Measurements from ENCODE around the gene EPB42.
"Not testable (repeated sequence)": the region's sequence is repeated elsewhere in the genome, so short reads cannot be mapped to it uniquely, and the experiment has no call there.

EPB42 gene

DNA sequence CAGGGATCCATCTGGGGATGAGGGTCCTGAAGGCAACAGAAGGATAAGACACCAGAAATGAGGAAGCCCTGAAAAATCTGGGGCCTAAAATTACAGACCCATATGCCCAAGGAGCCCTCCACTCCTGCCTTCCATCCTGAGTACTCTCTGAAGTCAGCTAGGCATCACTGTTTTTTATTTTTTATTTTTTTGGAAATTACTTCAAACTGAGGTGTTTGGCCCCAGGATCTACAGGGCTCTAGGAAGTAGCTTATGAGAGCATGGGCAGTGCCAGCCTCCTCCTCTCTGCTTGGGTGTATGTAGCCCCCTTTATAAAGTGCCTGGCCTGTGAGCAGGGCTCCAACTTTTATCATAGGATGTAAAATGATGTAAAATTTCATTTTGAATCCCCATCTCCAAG lies 7.9 kb downstream of the EPB42 start:
- DNase-seq, result no peak

DNA sequence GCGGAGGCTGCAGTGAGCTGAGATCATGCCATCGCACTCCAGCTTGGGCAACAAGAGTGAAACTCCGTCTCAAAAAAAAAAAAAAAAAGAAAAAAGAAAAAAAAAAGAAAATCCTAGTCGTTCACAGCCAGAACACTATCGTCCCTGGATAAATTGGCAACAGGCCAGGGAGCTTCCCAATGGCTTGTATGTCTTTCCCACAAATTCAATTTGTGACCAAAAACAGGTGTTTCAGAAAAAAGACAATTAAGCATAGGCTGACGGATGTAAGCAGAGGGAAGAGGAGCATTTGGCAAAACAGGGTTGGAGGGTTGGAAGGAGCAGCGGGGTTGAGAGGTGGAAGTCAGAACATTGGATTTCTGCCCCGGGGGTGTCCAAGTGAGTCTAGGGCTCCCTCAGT lies 8.5 kb downstream of the EPB42 start:
- no peak for DNase-seq

DNA sequence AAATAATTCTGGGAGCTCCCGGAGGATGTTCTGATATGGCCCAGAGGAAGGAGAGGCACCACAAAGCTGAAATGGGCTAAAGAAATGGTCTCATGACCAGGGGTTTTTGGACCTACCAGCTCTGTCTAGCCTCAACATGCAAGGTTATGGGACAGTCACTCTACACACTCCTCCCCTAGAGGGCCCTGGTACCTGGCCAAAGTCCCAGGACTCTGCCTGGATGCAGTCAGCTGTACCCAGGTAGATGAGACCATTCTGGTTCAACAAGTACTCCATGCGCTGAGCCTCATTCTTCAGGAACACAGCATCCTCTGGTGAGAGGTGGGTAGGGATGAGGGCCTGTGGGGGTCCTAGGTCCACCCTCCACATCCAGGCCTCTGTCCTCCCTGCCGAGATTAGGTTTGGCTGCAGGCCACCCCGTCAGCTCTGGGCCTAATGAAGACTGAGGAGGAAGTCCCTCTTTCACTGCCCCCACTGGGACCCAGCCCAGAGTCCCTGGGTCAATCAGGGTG lies 9.5 kb downstream of the EPB42 start:
- DNase-seq, result no peak

DNA sequence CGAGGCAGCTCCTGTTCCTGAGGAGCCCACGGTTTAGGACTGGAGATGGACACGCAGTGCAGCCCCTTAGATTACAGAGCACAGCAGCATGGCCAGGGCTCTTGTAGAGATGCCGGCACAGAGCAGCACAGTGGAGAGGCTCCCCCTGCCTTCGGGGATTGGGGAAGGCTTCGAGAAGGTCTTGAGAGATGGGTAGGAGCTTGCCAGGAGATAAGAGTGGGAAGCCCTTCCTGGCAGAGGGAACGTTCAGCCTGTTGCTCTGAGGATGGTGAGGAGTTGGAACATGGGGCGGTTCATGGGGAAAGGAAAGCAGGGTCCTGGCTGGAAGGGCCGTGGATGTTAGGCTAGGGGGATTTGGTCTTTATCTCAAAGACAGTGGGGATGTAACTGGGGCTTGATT lies 10.0 kb downstream of the EPB42 start:
- DNase-seq, result no peak

DNA sequence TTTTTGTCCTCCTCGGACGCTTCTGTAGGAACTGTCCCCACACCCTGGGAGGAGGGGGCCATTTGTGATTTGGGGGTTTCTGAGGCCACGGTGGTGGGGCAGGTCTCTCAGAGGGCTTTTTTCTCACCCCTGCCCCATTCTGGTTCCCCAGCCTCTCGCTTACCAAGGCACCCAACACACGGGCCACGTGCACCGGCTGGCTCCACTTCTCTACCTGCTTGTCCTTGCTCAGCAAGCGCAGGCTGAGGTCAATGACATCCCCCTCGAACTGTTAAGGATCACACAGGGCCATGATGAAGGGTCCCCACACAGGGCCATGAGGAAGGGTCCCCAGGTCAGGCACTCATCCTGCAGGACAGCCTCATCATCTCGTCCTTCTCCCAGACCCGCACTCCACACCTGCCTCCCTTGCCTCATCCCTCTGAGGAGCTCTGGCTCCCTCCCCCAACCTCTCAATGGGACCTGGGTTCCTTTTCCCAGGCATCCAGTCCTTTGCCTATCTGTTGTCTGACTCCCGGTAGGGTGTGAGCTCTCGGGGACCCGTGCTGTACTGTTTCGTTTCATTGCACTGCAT lies 10.6 kb downstream of the EPB42 start:
- no peak for DNase-seq

DNA sequence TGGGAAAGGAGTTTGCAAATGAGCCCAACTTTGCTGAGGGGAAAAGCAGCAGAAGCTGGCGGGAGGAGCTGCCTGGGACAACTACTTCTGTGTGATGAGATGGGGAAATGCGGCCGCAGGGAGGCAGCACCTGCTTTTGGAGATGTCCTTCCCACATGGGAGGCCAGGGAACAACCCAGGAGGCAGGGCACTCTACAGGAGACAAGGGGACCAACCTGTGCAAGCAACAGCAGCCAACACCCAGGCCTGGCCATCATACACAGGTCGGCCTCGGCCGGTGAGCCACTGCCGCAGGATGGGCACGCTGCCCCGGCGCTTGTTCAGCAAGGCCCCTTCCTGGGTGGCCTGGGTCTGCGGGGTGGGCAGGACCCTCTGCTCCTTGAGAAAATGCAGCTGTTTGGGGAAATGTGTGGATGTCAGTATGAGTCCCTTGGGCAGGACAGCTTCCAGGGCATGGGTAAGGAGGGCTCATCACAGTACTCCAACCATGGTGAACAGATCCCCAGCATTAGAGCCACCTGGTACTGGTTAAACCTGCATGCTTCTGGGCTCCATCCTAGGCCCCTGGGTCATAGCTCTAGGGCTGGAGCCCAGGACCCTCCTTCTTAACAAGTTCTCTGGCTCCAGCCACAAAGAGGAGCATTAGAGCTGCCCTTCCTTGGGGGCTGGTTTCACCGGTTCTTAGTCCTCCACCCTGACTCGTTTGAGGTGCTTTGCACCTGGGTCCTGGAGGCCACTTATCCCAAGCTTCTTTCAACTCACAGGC lies 11.6 kb downstream of the EPB42 start:
- DNase-seq, result no peak

DNA sequence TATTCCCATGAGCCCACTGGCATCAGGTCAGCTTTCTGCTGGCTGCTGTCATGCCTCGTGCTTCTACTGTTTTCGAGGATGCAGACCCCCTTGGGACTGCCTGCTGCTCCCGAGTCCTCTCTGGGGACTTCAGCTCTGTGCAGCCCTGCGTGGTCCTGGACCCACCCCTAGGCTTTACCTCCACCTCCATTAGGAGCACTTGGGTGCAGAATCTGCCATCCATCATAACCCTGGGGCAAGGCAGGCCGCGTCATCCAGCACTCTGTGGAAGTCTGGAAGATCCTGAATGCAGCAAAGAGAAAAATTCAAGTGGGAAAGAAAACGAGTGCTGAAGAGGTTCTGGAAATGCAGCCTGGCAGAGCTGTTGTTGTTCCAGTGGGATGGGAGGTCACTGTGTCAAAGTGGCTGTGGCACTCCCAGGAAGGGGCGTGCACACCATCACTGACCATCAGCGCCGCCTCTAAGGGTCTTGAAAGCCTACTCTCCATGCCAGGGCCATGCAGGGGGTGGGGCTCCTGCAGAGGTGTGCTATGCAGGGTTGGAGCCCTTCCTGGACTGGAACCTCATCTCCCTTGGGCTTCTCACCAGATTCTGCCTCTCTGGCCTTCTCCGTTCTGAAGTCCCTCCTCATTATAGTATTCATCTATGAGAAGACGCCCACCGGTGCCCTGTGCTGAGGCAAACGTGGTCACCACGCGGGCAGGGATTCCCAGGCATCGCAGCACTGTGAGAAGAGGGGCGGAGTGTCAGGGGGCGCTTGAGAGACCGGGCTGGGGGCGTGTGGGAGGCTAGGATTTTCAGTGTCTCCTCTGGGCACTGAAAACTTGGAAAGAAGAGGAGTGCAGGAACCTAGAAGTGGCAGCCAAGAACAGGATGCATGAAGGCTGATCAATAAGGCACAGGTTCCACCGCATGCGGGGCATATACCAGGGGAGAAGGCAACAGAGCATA lies 12.5 kb downstream of the EPB42 start:
- DNase-seq, result no peak

DNA sequence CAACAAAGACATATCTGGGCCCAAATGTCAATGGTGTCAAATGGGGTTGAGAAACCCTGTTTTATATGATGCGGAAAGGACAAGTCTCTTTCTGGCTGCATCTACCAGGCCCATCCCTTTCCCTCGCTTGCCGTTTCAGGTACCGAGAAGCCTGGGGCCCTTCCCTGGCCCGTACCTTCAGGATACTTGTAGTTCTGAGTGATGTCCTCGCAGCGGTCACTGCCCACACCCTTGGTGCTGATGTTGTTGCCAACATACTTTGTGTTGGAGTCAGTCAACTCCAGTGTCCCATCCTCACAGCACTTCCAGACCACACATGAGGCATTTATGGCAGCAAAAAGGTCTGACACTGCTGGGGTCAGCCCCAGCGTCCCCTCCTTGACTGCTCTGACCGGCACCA lies 13.8 kb downstream of the EPB42 start:
- no peak for DNase-seq

DNA sequence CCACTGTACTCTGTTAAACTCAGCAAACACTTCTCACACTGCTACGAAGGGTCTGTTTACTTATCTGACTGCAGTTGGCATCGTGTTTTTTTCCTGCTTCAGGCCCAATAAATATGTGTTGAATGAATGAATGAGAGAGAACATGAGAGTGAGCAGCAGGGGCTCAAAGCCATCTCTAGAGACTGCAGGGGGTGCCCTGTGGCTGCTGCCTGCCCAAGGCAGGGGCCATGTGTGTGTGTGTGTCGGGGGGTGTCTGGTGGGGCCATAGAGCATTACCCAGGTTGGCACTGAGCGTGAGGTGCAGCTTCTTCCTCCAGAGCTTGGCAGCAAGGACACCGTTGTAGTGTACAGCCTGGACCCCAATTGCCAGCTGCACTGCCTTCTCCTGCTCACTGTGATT lies 14.8 kb downstream of the EPB42 start:
- no peak for DNase-seq

DNA sequence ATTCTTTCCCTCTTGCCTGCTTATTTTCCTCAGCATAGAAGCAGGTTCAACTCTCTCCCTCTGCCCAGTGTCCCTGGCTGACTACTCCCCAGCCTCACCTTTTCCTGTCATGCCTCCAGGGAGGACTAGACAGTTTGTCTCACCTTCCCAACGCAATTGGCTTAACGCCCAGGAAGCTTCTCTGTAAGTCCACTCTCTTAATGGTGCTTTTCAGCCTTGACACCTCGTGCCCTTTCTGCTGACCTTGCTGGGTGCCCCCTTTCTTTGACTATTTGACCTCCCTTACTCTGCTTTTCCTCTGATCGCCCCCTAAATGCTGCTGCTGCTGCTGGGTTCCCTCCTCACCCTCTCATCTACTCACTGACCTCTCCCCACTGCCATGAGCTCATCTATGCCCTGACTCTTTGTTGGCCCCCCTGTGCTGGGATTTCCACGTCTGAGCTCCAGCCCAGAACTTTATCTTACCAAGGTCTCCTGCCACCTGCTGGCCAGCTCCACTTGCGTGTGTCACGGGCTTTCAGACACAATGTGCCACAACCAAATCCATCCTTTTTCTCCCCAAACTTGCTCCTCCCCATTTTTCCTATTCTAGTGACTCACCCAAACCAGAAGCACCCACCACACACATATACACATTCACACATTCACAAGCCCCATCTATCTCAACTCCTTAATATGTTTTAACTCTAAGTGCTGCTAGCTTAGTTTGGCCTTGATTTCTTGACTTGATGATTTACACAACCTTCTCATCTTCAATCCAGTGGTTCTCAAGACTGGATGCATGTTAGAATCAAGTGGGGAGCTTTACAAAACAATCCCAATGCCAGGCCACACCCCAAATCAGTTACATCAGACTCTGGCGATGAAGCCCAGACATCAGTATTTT lies 16.6 kb downstream of the EPB42 start:
- DNase-seq, result peak in 9 of 56 donors; percentile 6 to 40 (median 17)

DNA sequence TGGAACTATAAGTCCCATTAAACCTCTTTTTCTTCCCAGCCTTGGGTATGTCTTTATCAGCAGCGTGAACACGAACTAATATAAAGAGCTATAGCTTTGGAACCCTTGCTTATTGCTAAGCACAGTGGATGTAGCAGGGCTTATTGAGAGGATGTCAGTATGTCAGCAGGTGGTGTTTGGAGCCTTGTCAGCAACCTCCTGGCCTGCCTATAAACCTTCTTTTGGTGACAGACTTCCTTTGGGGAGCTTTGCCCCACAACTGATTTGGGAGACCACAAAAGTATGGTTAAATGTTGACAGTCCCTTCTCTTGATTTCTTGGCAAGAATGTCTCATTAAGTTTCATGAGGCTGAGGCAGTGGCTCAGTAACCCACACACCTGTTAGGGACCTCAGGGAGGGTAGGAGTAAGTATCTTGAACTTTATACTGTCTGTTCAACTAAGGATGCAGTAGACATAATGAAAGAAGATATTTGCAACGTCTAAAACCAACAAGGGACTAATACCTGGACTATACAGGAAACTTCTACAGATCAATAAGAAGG lies 20.8 kb downstream of the EPB42 start:
- DNase-seq, result no peak

DNA sequence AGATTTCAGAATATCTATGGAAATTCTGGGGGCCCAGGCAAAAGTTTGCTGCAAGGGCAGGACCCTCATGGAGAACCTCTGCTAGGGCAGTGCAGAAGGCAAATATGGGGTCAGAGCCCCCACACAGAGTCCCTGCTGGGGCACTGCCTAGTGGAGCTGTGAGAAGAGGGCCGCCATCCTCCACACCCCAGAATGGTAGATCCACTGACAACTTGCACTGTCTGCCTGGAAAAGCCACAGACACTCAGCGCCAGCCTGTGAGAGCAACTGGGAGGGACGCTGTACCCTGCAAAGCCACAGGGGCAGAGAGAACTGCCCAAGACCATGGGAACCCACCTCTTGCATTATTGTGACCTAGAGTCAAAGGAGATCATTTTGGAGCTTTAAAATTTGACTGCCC lies 21.8 kb downstream of the EPB42 start:
- no peak for DNase-seq

DNA sequence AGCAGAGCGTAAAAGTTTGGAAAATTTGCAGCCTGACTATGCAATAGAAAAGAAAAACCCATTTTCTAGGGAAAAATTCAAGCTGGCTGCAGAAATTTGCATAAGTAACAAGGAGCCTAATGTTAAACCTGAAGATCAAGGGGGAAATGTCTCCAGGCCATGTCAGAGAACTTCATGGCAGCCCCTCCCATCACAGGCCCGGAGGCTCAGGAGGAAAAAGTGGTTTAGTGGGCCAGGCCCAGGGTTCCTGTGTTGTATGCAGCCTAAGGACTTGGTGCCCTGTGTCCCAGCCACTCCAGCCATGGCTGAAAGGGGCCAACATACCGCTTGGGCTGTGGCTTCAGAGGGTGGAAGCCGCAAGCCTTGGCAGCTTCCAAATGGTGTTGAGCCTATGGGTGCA lies 22.3 kb downstream of the EPB42 start:
- not testable (repeated sequence) for DNase-seq

DNA sequence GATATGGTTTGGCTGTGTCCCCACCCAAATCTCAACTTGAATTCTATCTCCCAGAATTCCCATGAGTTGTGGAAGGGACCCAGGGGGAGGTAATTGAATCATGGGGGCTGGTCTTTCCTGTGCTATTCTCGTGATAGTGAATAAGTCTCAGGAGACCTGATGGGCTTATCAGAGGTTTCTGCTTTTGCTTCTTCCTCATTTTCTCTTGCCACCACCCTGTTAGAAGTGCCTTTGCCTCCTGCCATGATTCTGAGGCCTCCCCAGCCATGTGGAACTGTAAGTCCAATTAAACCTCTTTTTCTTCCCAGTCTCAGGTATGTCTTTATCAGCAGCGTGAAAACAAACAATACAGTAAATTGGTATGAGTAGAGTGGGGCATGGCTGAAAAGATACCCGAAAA lies 23.0 kb downstream of the EPB42 start:
- DNase-seq, result not testable (repeated sequence)

DNA sequence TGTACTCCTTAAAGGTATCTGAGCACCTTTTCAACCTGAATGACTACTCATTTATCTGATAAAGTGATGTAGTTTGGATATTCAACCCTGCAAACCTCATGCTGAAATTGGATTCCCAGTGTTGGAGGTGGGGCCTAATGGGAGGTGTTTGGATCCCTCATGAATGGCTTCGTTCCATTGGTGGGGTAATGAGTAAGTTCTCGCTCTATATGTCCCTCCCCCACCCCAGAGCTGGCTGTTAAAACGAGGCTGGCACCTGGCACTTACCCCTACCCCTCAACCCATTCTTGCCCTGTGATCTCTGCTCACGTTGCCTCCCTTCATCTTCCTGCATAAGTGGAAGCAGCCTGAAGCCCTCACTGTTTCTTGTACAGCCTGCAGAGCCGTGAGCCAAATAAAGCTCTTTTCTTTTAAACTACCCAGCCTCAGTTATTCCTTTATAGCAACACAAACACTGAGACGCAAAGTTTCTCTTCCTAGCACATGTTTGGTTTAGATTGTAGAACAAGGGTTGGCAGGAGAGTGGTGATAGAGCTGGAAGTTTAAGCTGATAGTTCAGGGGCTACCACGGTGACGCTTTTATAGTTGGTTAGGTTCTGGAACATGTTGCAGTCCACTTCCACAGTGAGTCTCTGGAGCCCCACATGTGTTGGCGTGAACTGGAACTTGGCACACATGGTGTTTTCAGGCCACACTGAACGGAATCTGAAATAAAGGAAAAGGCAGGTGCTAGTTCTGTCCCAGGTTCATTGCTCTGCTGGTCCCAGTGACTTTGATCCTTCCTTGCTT lies 23.9 kb downstream of the EPB42 start:
- no peak for DNase-seq

DNA sequence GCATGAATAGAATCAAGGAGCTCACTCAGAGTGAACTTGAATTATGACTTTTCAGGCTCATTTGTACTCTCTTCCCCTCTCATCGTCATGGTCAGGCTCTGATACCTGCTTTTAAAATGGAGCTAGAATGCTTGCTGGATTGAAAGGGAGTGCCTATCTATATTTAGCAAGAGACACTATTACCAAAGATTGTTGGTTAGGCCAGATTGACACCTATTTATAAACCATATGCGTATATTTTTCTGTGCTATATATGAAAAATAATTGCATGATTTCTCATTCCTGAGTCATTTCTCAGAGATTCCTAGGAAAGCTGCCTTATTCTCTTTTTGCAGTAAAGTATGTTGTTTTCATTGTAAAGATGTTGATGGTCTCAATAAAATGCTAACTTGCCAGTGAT lies 26.0 kb downstream of the EPB42 start:
- DNase-seq, result no peak

DNA sequence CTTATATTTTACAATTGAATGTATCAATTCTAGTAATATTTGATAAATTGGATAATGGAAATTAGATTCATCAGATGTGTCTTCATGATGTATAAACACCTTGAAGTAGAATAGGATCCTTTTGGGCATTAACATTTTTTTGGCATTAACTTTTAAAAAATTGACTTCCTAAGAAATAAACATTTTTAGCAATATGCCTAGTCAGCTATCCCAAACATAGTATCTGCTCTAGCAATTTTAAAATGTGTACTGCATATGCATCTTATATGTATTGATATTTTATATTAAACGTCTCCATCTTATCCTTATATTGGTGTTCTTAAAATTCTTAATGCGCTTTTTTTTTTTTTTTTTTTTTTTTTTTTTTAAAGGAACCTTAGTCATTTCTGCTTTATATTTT lies 27.1 kb downstream of the EPB42 start:
- DNase-seq, result no peak

DNA sequence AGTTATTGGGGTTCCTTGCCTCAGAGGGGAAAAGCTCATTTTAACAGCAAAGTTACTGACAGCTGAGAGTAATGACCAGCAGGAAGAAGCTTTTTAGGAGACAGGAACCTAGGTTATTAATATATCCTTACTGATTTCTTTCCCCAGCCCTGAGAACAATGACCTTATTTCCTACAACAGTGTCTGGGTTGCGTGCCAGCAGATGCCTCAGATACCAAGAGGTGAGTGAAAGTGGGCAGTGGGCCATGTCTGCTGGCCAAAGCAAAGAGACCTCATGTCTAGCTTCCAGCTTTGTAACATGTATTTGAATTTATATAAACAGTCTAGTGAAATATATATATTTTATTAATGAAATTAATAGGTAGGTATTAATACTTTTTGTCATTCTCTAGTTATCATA lies 30.6 kb downstream of the EPB42 start:
- DNase-seq, result no peak

DNA sequence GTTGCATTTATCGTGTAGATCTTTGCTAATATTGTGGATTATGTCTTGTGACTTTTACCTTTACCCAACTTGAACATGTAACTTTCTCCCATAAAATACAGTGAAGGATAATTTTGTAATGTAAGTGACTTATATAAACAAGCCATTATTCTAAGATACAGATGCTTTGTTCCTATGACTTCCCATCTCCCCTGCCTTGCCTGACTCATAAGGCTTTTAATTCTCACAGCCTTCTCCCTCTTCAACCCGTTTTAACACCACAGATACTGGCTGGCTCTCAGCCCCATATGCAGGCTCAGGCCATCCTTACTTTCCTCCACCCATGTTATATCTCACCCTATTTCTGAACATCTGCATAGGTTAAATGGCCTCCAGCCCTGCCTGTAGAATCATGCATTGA lies 31.5 kb downstream of the EPB42 start:
- no peak for DNase-seq

All from amygdala (tissue), 56 donors.